Epithelial cell of esophagus (primary cell): ENCODE results near the gene PTTG1IP.

ENCODE experiments used
- DNase-seq: peaks from one replicate; pipeline ENCODE4 v3.0.0; 2010; ENCODE audit warnings: low read depth
- H3K4me3 ChIP-seq: 2 replicates; pipeline ENCODE4 v1.5.1; 2011; ENCODE audit warnings: mild to moderate bottlenecking, low read length, control low read depth
- CTCF ChIP-seq: IDR thresholded peaks from 2 replicates; pipeline ENCODE4 v1.5.1; 2011; ENCODE audit warnings: low read depth, mild to moderate bottlenecking, low read length, control low read depth, inconsistent platforms; ENCODE audit not compliant: insufficient read depth; ENCODE audit errors: missing control alignments

The PTTG1IP gene

GRCh38 chr21:44911384-44912157 is 38.1 kb upstream of the PTTG1IP start:
- DNase-seq = peak; percentile 69
- no peak overlapping the region for H3K4me3 ChIP-seq
- TF ChIP-seq CTCF = peak; percentile 52

GRCh38 chr21:44911068-44911383 is 37.5 kb upstream of the PTTG1IP start:
- no peak for DNase-seq
- TF ChIP-seq CTCF = no peak
- no peak overlapping the region for H3K4me3 ChIP-seq

- H3K4me3 ChIP-seq = no peak overlapping the region
- no peak for TF ChIP-seq CTCF
- DNase-seq = no peak
Measured at GRCh38 chr21:44910229-44911067, 37.0 kb upstream of the PTTG1IP start.

GRCh38 chr21:44909719-44910118 is 36.2 kb upstream of the PTTG1IP start:
- no peak overlapping the region for H3K4me3 ChIP-seq
- DNase-seq = no peak
- TF ChIP-seq CTCF = no peak

GRCh38 chr21:44908908-44909307 is 35.4 kb upstream of the PTTG1IP start:
- no peak for TF ChIP-seq CTCF
- H3K4me3 ChIP-seq = no peak overlapping the region
- no peak for DNase-seq

- no peak for DNase-seq
- H3K4me3 ChIP-seq = no peak overlapping the region
- no peak for TF ChIP-seq CTCF
Measured at GRCh38 chr21:44907966-44908895, 34.7 kb upstream of the PTTG1IP start.
